Measurements from ENCODE around the gene ELMO3. TPM values are rescaled to one million over a fixed set of nuclear protein-coding genes. Genes with fewer than 3 reads are reported as not detected.
A peak's percentile ranks its signal among the peaks of the same experiment; 100 is the strongest.

ELMO3 gene, protein sequence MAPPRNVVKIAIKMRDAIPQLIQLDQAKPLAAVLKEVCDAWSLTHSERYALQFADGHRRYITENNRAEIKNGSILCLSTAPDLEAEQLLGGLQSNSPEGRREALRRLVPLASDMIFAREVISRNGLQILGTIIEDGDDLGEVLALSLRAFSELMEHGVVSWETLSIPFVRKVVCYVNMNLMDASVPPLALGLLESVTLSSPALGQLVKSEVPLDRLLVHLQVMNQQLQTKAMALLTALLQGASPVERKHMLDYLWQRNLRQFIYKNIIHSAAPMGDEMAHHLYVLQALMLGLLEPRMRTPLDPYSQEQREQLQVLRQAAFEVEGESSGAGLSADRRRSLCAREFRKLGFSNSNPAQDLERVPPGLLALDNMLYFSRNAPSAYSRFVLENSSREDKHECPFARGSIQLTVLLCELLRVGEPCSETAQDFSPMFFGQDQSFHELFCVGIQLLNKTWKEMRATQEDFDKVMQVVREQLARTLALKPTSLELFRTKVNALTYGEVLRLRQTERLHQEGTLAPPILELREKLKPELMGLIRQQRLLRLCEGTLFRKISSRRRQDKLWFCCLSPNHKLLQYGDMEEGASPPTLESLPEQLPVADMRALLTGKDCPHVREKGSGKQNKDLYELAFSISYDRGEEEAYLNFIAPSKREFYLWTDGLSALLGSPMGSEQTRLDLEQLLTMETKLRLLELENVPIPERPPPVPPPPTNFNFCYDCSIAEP
- polyA plus RNA-seq (2014; cell fraction: cytosol; rRNA removed): 1.8 and 3.1 TPM in 2 replicates
- 30.9 and 36.3 TPM in 2 replicates for polyA plus RNA-seq (2014; cell fraction: nucleus; rRNA removed)

DNA sequence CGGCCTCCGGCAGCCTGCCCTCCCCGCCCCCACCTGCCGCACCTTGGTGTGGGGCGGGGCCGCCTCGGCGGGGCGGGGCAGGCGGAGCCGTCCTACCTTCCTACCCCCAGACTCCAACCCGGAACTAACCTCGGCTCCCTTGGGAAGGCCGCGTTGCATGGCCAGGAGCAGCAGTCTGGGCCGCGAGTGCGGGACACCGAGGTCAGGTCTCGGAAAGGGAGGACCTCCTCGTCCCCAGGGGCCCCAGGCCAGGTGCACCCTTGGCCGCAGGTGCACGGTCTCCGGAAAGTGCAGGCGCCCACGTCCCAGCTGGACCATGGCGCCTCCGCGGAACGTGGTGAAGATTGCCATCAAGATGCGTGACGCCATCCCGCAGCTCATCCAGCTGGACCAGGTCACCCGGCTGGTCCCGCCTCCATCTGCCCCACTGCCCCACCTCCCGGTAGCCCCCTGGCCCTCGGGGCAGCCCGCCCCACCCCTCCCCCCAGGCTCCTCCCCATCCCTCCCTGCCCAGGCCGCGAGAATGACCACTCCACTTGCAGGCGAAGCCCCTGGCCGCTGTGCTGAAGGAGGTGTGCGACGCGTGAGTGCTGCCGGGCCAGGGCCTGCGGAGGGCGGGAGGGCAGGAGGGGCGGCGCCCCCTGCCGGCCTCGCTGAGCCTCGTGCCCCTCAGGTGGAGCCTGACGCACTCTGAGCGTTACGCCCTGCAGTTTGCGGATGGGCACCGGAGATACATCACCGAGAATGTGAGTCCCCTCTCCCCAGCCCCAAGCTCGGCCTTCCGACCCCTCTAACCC is at the start of gene ELMO3:
TSS of gene ELMO3 (plus strand) at position 121 of the 797 bp plus-strand sequence. CDS start at position 317, 196 bp downstream.
- no peak for DNase-seq (ENCODE audit: low spot score)

DNA sequence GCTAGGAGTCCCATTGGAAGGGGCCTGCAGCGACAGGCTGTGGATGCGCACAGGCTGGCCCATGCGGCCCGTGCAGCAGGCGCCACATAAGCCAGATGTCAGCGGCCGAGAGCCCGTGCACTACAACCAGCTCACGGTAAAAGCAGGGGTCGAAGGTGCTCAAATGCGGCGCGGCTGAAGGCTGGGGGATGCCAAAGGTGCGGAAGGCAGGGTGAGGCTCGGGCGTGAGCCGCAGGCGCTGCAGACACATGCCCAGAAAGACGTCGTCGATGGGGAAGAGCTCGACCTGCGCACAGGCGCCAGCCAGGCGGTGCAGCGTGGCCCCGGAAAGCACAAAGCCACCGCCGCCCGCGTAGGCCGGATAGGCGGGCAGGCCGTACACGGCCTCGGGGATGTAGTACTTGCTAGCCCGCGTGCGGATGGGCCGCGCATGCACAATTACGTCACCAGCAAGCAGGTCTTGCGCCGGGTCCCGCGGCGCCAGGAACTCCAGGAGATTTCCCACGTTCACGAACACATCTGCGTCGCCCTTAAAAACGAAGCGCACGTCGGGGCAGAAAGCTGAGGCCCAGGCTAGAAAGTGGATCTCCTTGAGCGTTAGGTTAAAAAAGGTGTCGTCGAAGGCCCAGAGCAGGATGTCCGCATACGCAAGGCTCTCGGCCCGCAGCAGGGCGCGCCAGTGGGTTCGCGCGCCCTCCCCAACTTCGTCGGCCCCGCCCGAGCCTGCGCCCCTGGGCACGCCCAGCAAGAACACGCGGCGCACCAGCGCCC is 49.5 kb upstream of the ELMO3 start:
- no peak for DNase-seq (ENCODE audit: low spot score)

DNA sequence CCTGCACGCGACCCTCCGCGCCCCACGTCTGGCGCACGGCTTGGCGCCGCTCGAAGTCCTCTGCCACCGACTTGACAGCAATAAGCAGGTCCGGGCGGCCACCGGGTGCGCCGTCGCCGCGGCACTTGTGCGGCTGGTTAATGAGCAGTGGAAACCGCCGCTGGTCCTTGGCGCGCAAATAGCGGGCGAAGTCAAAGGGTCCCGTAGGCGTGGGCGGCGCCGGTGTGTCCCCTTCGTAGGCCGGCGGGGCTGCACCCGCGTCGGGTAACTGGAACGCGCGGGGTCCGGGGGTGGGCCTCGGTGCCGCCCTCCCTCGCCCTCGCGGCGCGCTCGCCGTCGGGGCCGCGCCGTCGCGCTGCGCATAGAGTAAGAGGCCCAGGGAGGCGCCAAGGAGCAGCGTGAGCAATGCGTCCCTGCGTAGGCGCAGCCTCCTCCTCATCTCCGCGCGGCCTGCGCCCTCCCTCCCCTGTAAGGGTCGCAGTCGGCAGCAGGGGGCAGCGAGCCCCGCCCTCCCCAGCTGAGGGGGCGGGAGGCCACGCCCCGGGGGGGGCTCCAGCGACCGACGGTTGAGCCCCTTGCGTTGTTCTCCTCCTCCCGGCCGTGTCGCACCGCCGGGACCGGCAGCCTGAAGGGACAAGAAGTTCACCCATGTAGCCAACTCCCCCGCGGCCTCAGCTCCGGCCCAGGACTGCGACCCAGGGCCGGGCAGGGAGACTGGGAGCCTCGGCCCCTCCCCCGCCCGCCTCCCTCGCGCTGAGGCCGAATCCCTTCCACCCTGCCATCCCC is 48.7 kb upstream of the ELMO3 start:
- peak; percentile 86 for DNase-seq (ENCODE audit: low spot score)

DNA sequence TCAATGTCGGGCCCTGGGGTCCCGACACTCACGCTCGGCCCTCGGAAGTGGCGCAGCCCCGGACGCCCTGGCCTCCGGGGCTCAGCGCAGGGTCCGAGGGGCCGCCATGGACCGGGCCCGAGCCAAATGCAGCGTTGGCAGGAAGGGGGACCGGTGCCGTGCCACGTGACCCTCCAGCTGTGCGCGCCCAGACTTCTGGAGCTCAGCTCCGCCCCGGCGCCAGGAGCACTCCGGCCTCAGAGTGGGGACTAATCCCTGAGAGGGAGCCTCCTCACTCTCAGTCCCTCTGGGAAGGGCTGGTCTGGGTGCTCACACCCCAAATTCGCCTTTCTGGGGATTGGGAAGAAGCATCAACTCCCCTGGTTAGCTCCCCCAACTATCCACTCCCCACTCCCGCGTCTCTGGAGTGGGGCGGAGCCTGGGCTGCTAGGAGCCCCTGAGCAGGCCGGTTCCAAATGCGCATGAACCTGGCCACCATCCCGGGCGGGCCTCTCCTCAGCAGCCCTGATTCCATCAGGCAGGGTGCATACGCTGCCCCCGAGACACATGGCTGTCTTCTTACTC is 48.0 kb upstream of the ELMO3 start, which contains the start of gene B3GNT9:
TSS of gene B3GNT9 (minus strand) at position 166 of the 564 bp plus-strand sequence. CDS start 513 bp downstream, outside the sequence.
- peak; percentile 74 for DNase-seq (ENCODE audit: low spot score)

DNA sequence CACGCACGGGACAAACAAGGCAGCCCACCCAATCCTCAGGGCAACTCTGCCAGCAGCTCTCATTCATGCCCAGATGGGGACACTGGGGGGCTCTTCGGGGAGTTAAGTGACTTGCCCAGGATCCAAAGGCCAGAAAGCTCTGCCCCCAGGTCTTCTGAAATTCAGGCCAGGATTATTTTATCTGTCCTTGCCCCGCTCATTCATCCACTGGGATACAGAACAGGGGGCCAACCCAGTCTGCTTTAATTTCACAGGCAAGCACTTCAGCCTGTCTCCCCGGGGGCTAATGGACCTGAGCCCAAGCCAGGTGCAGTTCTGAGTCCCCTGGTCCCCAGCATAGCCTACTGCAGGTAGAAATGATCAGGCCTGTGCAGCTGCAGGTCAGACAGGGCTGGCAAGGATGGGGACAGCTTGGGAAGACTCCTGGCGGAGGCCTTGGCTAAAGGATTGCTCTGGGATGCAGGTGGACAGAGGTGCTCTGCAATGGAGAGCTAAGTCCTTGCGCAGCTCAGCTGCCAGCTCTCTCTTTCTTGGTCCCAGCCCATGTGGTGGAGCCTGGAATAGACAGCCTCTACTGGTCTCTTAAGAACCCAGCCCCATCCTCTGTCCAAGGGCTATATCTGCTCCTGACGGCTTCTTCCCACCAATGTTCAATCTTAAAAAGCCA is 47.4 kb upstream of the ELMO3 start:
- no peak for DNase-seq (ENCODE audit: low spot score)

DNA sequence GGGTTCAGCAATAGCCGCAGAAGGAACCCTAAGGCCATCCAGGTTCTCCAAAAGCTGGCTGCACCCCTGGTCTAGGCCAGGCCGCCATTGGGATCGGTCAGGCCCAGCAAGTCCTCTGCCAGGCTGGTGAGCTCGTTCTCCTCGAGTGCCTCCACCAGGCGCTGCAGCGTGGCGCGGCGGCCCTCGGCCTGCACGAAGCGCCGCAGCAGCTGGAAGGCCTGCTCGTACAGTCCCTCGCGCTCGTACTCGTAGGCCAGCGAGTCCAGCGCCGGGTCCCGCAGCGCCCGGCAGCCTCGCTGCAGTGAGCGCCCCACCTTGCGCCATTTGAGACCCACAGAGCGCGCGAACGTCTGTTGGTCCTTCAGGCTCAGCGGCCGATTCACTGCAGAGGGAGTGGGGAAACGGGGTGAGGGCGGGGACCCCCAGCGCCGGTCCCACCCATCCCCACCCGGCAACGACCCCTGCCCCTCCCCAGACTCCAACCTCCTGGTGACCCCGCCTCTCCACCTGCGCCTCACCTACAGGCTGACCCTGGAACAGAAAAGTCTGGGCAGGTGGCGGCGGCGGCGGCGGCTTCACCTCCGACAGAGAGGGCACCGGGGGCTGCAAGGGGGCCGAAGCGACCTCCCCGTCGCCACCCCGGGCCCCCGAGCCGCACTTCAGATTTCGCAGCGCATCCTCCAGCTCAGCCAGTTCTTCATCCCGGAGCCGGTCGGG is 44.2 kb upstream of the ELMO3 start:
- peak; percentile 55 for DNase-seq (ENCODE audit: low spot score)

DNA sequence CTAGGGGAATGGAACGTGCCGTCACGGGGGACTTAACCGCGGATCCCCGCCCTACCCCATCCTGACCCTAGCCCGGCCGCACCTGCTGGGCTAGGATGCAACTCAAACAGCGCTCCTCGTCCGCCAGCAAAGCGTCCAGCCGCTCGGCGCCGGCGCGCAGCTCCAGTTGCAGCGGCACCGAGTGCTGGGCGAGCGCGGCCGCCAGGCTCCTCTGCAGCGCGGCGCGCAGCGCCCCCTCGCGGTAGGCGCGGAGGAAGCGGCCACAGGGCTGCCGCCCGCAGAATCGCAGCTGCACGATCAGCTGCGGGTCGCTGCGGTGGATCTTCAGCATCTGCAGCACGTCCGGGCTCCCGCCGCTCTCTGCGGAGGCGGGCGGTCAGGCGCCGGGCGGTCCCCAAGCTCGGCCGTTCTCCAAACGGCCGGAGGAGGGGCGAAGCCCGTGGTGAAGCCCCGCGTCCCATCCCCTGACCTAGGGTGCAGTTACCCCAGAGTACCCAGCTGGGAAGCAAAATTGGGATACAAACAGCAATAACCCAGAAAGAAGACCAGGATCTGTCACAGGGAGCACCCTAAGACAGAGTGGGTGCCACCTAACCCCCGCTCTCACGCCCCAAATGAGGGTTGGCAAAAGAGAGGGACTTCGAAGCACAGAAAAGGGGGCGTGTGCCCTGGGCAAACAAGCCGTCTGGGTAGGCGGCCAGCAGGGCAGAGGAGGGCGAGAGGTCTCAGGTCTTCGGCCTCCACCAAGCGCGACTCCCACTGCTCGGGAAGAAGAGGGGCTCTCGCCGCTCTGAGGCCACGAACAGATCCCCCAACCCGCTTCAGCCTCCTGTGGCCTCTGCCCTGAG is 43.4 kb upstream of the ELMO3 start:
- peak; percentile 77 for DNase-seq (ENCODE audit: low spot score)

DNA sequence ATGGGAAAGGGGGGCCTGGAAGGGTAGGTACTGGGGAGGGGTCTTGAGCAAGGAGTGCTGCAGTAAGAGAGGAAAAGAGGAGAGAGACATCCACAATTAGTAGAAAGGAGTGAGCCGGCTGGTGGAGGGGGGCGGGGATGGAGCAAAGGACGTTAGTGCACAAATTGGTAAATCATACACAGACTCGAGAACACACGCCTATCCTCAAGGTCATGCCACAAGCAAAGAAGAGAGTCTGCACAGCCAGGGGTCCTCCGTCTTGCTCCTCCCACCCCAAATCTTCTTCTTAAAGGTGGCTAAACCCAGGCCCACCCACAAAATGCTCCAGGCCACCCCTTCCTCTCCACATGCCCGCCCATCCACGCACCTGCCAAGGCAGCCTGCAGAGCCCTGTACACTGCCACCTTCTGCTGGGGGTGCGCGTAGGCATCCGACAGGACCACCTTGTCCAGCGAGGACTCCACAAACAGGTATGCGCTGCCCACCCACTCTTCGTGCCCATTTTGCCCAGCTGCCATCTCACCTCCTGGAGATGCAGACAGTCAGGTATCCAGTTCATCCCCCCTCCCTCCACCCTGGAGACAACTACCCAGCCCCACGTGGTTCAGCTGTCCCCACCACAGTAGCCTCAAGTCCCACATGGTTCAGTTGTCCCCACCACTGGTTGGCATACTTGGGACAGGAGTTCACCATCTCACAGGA is 42.6 kb upstream of the ELMO3 start:
- DNase-seq (ENCODE audit: low spot score): no peak

DNA sequence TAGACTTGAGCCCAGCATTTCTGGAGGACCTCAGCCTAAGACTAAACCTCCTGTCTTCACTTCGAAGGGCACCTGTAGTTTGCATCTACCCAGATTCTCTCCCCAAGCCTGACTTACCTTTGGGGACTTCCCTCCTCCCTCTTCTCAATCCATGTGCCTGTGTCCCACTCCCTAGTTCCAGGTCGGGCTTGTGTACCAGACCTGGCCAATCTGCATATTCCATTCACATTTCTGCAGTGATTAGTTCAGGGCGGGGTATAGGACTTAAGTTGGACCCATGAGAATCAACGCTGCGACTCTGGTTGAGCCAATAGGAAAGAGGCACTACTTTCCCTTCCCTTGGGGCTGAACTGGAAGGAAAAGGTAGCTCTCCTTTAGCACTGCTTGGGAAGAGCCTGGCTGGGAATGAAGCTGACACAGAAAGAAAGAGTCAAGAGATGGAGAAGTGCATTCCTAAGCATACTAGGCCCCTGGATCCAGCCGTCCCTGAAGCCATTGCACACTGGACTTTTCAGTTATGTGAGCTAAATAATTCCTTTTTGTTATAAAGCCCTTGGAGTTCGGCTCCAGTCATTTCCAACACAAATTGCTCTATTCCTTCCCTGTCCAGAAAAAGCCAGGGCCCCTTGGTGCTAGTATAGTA is 41.7 kb upstream of the ELMO3 start:
- no peak for DNase-seq (ENCODE audit: low spot score)

DNA sequence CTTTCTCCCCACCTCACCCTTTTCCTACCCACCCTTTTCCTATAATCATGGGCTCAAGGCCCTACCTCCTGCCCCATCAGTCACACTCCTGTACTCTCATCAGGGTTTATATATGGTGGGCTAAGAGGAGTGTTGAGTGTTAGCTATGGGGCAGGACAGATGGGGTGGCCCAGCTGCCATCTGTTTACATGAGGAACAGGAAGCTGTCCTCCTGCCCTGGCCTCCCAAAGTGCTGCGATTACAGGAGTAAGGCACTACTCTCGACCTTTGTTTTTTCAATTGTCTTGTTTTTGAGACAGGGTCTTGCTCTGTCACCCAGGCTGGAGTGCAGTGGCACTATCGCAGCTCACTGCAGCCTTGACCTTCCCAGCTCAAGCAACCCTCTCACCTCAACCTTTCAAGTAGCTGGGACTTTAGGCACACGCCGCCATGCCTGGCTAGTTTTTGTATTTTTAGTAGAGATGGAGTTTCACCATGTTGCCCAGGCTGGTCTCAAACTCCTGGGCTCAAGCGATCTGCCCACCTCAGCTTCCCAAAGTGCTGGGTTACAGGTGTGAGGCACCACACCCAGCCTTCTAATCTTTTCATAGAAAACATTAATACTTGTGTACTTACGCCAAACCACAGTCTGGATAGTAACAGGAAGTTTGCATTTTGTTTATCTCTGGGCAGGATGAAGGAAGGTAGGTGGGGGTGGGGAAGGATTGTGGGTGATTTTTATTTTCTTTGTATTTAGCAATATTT is 40.9 kb upstream of the ELMO3 start:
- DNase-seq (ENCODE audit: low spot score): no peak

DNA sequence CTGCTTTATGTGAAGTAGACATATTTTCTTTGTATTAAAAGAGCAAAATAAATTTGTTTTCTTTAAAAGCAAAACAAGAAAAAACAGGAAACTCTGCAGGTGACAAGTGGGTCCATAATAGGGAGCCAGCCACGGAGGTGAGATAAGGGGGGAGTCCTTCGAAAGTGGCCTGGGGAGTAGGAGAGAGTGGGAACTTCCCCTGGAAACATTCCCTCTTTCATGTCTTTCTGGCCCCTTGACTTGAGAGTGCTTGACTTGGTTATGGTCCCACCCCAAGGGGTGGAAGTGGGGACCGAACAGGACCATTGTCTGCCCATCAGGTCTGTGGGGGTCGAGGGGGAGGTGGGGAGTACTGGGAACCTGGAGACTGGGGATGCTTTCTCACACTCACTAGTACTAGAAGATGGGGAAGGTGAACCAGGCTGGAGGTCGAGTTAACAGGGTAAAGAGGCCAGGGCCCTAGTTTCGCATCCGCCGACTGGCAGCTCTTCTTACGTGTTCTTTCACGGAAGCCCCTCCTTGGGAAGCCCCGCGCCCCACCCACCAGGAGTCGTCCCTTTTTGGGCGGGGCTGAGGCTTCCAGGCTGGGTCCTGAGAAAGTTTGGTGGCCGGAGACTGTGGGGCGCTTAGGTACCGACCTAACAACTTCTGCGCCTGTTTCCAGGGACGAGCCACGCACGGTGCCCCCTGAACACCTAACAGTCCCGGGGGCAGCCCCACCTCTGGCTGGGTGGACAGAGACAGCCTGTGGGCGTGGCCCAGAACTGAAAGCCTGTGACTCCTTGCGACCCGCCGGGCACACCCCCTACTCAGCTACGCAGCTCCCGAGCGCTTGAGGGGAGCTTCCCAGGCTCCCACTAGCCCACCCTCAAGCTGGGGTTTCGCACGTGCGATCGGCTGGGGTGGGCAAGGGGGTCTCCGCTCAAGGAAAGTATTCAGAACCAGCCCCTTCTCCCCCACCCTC is 40.0 kb upstream of the ELMO3 start:
- DNase-seq (ENCODE audit: low spot score): no peak

DNA sequence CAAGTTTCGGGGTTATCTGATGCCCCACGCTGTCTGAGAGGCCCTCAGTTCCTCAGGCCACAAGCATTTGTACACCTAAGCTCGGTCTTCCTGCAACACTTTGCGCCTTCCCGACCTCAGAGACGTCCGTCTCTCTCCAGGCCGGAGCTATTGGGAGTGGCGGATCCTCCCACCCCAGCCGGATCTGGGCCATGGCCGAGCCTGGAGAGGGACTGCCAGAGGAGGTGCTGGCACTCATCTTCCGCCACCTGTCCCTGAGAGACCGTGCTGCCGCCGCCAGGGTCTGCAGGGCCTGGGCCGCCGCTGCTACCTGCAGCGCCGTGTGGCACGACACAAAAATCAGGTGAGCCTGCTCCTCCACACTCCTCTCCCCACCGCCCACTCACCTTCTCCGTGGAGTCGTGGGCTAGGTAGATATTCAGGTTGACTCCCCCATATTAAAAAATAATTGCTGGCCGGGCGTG is 37.3 kb upstream of the ELMO3 start:
- DNase-seq (ENCODE audit: low spot score): no peak

DNA sequence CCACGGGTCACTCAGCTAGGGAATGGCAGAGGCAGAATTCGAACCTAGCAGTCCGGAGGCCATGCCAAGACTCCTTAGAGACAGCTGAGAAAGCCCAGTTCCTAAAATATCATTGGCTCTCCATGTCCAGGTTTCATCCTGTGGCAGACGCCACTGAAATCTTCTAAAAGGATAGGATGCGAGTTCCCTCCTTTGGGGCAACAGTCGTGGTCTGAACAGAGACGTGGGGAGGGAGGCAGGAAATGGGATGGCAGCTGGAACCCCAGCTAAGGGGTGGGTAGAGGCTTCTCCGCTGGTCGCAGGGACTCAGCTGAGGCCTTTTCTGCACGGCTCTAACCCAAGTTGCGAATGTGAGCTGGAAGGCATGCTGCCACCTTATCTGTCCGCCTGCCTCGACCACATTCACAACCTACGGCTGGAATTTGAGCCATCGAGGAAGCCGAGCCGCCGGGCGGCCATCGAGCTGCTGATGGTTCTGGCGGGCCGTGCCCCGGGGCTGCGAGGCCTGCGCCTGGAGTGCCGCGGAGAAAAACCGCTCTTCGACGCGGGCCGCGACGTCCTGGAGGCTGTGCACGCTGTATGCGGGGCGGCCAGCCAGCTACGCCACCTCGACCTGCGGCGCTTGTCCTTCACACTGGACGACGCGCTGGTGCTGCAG is 36.3 kb upstream of the ELMO3 start:
- no peak for DNase-seq (ENCODE audit: low spot score)
